Stomach (tissue), 4 donors: Measurements from ENCODE around the gene KIAA0232.

Source experiments
- CTCF ChIP-seq, 7 experiments: fragments of 450-650 bp in 4 of 7; fragments of 200-600 bp in 3 of 7; sonication (generic) in 3 of 7; IDR thresholded peaks; one replicate each; pipeline ENCODE4 v1.5.1; 2016 to 2019; ENCODE audit warnings: antibody characterized with exemption in 7 of 7, control low read depth in 2 of 7, mild to moderate bottlenecking in 1 of 7
- POLR2A ChIP-seq, 4 donors: fragments of 450-650 bp; IDR thresholded peaks; one replicate each; pipeline ENCODE4 v1.6.1; 2016; ENCODE audit warnings: antibody characterized with exemption in 4 of 4, control low read depth in 2 of 4, mild to moderate bottlenecking in 1 of 4, moderate library complexity in 1 of 4

GRCh38 chr4:6799091-6799490, 16.6 kb downstream of the KIAA0232 start:
- TF ChIP-seq CTCF (IDR thresholded peaks at IDR 0.05), result no peak
- no peak for TF ChIP-seq POLR2A (IDR thresholded peaks at IDR 0.05)
